Measurements from ENCODE around the gene CMSS1. TPM values are rescaled to one million over a fixed set of nuclear protein-coding genes. Genes with fewer than 3 reads are reported as not detected.

Gene CMSS1
- polyA plus RNA-seq, 1 of the 3 experiments (the other 2 are of a cell fraction): 9.1 TPM

- Histone ChIP-seq H3K9ac (no peak overlapping the region), H3K36me3 (replicated peaks in 1 of 2; ENCODE audit: control insufficient read depth in 1 of 2, insufficient read depth in 2 of 2, low read length in 1 of 2) (no peaks in the 10 kb centered on the region), H3K79me2 (ENCODE audit: insufficient read depth) (no peaks in the 10 kb centered on the region), H3F3A (replicated peaks; ENCODE audit: insufficient read depth) (no peaks in the 10 kb centered on the region), H3K27ac (ENCODE audit: low read depth in 2 of 2, low read length in 1 of 2) (no peak overlapping the region), H2AFZ (ENCODE audit: low read depth) (no peak overlapping the region), H3K4me2 (no peak overlapping the region), H3K27me3 (ENCODE audit: insufficient read depth) (no peaks in the 10 kb centered on the region), H3K4me3 (ENCODE audit: low read depth in 2 of 2, low read length in 1 of 2) (no peak overlapping the region), H3K9me3 (no peaks in the 10 kb centered on the region), H3K9me2 (no peaks in the 10 kb centered on the region), H4K20me1 (ENCODE audit: insufficient read depth) (no peaks in the 10 kb centered on the region), H3K4me1 (ENCODE audit: control insufficient read depth in 1 of 2, insufficient read depth in 2 of 2, low read depth in 1 of 2, low read length in 1 of 2) (peaks cover 0 to 8% of the 10 kb centered on the region in 2 experiments; a peak in 2 of 4 replicates)
- ChIA-PET POLR2A (no interaction called here), CTCF (interaction anchor here (1.0 to 1.5 kb wide), 2 partner anchors 15 to 45 kb away, joined by 3 to 4 read pairs; no protein-coding TSS in a partner anchor)
- TF ChIP-seq POLR2AphosphoS5 (IDR thresholded peaks at IDR 0.05; ENCODE audit: low read depth, low read length): no peak
- TF ChIP-seq FOXM1 (IDR thresholded peaks at IDR 0.05; ENCODE audit: low read depth): no peak
- TF ChIP-seq MEF2A (IDR thresholded peaks at IDR 0.05; ENCODE audit: borderline replicate concordance, low read depth): no peak
- no peak for TF ChIP-seq EP300 (IDR thresholded peaks at IDR 0.05; ENCODE audit: borderline replicate concordance in 1 of 2, low read depth in 1 of 2, low read length in 1 of 2)
- no peak for TF ChIP-seq EZH2phosphoT487 (IDR thresholded peaks at IDR 0.05; ENCODE audit: borderline replicate concordance, low read depth)
- TF ChIP-seq, protein P1, sequence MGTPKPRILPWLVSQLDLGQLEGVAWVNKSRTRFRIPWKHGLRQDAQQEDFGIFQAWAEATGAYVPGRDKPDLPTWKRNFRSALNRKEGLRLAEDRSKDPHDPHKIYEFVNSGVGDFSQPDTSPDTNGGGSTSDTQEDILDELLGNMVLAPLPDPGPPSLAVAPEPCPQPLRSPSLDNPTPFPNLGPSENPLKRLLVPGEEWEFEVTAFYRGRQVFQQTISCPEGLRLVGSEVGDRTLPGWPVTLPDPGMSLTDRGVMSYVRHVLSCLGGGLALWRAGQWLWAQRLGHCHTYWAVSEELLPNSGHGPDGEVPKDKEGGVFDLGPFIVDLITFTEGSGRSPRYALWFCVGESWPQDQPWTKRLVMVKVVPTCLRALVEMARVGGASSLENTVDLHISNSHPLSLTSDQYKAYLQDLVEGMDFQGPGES (IDR thresholded peaks at IDR 0.05; ENCODE audit: low read depth, low read length): no peak
- no peak for TF ChIP-seq TEAD4 (IDR thresholded peaks at IDR 0.05; ENCODE audit: borderline replicate concordance, insufficient read depth)
- no peak for TF ChIP-seq RXRA (IDR thresholded peaks at IDR 0.05; ENCODE audit: borderline replicate concordance, low read depth)
- no peak for TF ChIP-seq JUND (IDR thresholded peaks at IDR 0.05)
- TF ChIP-seq NRF1 (IDR thresholded peaks at IDR 0.05; ENCODE audit: low read depth, low read length): no peak
- TF ChIP-seq, protein P2, sequence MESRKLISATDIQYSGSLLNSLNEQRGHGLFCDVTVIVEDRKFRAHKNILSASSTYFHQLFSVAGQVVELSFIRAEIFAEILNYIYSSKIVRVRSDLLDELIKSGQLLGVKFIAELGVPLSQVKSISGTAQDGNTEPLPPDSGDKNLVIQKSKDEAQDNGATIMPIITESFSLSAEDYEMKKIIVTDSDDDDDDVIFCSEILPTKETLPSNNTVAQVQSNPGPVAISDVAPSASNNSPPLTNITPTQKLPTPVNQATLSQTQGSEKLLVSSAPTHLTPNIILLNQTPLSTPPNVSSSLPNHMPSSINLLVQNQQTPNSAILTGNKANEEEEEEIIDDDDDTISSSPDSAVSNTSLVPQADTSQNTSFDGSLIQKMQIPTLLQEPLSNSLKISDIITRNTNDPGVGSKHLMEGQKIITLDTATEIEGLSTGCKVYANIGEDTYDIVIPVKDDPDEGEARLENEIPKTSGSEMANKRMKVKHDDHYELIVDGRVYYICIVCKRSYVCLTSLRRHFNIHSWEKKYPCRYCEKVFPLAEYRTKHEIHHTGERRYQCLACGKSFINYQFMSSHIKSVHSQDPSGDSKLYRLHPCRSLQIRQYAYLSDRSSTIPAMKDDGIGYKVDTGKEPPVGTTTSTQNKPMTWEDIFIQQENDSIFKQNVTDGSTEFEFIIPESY (IDR thresholded peaks at IDR 0.05; ENCODE audit: borderline replicate concordance, low read depth): no peak
- TF ChIP-seq CHD2 (IDR thresholded peaks at IDR 0.05; ENCODE audit: low read length, partially characterized antibody): no peak
- TF ChIP-seq SIN3A (IDR thresholded peaks at IDR 0.05; ENCODE audit: borderline replicate concordance, low read depth, low read length): no peak
- no peak for DNase-seq
- 89% methylated on average over 7 of the region's 7 CpGs for WGBS (ENCODE audit: low lambda C conversion rate)
Measured at GRCh38 chr3:100113723-100114412, 296.2 kb downstream of the CMSS1 start.

Data from SK-N-SH (cell line).